MV-4-11 (cell line): ENCODE data around the gene CPA2.

Experiments
- DNase-seq: peaks from one replicate; lab custom pipeline; 2025; lab: John Stamatoyannopoulos, UW

Gene CPA2

DNA sequence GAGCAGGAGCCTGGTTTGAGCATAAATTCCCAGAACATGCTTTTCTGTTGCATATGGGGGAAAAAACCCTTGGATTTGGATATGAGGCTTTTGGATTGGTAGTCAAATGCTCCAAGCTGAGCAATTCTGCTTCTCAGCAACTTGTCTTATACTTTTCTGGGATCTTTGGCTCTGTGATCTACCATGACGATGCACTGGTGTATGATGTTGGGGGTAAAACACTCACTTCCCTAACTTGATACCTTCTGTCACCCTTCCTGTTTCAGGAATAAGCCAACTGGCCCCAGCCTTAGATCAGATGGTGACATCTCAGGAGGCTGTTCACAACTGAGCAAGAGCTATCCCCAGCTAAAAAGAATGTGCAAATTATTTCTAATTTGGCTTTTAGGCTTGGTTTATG, 13.2 kb downstream of the CPA2 start:
- DNase-seq: peak; percentile 63

DNA sequence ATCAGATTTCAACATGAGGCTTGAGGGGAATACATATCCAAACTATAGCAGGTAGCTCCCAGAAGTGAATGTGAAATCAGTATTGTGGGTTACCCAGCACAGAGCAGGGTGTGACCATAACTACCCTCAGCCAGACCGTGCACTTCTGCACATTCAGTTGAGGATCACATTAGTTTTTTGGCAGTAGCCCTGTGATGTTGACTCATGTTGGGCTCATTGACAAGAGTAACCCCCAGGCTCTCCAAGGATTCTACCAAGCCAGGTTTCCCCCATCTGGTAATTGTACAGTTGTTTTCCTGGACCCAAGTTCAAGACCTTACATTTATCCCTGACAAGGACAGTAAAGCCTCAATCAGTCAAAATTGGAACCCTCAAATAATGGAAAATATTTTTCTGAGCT, 14.6 kb downstream of the CPA2 start:
- DNase-seq: no peak

DNA sequence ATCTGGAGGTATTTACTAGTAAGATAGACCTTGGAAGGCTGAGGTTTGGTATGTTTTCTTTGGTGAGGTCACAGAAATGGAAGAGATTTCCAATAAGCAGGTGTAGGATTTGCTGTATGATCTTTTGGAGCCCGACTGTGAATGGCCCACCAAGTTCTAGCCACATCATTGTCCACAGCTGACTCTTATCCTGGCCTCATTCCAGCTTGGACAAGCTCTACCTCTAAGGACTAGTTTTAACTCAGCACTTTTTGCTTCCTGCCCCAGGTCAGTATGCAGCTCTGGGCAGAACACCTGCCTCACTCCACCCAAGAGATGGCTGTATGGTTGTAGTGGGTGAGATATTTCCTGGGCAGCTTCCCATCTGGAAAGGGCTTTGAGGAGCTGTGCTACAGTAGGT, 20.2 kb downstream of the CPA2 start:
- DNase-seq: no peak

DNA sequence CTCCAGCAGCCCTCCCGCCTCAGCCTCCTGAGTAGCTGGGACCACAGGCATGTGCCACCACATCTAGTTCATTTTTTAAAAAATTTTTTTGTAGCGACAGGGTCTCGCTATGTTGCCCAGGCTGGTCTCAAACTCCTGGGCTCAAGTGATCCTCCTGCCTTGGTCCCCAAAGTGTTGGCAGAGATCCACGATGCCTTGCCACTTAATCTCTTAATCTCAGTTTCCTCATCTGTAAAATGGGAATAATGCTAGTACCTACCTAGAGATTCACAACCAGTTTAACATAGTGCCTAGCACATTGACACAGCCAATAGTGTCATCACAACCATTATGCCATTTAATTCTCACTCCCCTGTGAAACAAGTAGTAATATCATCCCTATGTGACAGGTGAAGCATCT, 21.5 kb downstream of the CPA2 start:
- no peak for DNase-seq

DNA sequence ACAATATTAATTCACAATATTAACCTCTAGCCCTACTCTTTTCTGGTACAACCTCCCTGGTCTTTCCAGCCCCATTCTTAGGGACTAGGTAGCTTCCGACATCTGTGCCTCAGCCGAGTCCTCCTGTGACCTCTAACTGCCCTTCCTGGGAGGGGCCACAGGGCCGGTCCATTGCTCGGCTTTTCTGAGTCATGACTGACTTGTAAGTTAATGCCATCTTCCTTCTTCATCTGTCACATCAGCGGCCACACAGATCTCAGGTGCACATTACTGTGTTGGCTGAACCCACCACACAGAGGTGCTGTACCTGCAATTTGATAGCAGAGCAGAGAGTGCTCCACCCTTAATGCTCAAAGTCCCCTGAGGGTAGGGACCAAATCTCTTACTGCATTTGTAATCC, 22.2 kb downstream of the CPA2 start:
- peak; percentile 49 for DNase-seq

DNA sequence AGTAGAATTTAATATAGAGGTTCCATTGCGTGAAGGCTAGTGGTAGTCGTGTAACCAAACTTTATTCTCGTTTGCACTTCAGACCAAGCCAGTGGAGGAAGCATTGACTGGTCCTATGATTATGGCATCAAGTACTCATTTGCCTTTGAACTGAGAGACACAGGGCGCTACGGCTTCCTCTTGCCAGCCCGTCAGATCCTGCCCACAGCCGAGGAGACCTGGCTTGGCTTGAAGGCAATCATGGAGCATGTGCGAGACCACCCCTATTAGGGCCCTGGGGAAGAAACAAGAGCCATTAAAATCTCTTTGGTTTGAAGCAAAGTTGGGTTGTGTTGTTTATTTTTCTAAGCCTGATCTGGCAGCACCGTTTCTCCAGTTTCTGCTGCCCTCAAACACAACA, 22.8 kb downstream of the CPA2 start:
- DNase-seq: no peak

DNA sequence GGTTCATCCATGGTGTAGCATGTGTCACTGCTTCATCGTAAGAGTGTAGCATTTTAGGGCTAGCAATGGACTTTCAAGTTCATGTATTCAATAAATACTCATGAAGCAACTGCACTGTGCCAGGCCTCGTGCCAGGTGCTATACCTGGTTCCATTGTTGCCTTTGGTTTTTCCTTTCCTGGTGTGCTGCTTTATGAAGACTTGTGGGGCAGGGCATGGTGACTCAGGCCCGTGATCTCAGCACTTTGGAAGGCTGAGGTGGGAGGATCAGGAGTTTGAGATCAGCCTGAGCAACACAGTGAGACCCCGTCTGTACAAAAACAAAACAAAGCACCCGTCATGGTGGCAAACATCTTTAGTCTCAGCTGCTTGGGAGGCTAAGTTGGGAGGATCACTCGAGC, 24.1 kb downstream of the CPA2 start:
- DNase-seq: no peak

DNA sequence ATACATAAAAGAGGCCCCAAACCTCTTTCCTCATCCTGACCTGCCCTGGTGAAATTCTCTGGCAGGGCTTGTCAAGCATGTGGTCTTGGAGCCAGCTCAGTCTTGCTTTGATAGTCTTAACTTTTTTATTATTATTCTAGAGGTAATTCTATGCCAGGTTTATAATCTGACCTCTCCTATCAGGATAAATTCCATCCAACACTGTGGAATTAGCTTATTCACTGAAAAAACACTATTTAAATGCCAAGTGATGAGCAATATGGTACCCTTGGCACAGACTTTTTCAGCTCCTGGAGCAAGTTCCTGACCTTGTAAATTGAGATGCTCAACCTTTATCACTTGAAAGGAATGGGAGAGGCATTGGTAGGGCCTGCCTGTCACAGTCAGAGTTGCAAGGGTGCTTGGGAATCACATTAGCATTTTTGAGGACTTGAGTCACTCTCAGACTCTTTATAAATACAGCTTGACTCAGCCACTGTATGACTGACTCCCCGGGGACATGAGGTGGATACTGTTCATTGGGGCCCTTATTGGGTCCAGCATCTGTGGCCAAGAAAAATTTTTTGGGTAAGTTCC, 26.1 kb downstream of the CPA2 start, which contains the start of gene CPA4:
TSS of gene CPA4 (plus strand) at position 480 of the 576 bp plus-strand sequence. CDS start at position 500, 20 bp downstream.
- no peak for DNase-seq

DNA sequence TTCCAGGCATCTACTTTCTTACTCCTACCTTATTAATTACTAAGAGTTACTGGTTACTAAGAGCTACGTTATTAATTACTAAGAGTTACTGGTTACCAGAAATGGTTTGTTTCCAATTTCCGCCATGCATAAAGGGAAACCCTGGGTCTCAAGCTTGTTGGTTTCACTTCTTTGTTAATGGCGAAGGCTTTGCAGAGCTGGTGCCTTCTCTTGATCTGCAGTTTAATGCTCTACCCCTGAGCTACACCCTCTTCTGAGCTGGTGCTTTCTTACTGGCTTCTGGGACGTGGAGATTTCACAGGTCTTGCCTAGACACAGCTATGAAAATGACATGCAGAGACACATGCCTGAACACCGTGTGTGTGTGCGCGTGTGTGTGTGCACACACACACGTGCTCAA, 26.9 kb downstream of the CPA2 start:
- peak; percentile 67 for DNase-seq

DNA sequence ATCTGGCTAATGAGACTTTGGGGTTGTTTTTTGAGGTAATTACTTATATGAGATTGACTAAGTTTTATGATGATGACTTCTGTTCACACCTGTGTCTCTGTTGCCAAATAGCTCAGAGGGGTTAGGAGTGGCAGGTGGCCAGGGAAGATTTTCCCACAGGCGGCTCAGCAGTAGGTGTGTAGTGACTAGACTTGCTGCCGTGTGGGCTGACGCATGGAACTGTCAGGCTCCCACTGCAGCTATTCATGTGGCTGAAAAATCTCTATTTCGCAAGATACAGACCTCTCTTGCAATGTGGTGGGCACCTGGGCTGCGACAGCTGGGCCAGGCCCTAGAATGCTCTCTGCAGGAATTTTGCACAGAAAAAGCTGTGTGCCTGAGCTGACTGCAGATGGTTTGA, 27.7 kb downstream of the CPA2 start:
- DNase-seq: peak; percentile 35

DNA sequence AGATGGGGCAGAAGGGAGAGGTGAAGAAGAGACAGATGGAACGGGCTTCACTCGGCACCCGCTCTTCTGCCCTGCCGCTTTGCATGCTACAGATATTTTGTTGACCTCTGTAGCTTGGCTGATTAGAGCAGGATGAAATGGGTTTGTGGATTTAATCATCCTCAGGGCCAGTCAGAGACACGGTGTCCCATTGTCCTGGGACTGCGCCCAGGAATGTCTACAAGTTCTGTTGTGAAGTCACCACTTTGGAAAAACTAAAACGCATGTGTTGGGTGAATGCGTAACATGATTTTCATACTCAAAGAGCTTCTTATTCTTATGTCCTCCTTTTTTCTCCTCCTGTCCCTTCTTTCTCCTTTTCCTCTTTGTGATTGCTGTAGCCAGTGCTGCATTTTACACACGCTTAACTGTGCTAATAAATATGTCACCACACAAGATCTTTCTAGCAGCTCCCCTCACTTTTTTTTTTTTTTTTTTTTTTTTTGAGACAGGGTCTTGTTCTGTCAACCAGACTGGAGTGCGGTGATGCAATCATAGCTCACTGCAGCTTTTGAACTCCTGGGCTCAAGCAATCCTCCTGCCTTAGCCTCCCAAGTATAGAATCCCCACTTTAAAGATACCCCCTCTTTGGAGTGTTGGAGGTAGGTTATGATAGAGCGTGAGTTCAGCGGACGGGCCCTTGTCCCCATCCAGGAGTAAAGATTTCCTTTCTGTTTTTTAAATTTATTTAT, 29.7 kb downstream of the CPA2 start:
- no peak for DNase-seq

DNA sequence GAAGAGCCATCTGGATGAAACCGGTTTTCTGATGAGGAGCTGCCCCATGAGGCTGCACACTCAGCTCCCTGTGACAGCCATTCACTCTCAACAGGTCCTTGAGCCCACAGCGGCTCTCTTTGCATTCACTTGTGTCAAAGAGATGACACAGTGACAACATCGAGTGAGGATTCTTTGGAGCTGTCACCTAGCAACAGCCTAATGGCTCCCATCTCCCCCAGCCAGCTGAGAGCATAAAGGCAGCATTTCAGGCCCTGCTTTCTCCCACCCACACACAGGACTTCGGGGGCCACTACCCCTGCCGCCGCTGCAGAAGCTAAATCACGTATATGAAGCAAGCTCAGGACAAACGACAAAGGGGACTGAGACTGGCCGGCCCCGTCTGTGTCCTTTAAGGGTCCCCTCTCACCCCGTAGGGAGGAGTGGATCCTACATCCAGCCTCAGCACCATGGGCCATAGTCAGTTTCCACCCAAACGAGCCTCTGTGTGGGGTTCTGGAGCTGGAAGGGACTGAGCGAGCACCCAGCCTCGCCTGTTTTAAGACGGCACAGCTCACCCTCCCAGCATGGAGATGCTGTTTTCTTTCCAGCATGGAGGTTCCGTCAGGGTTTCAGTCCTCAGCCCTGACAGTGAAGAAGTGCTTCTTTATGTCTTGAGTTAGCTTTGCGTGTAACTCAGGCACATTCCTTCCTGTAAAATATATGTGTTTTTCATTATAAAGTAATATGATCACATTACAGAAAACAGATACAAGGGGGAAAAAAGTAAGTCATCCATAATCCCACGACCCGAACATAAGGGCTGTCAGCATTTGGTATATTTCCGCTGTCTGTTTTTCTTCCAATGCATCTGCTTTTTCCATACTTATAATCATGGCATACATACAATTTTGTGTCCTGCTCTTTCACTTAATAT, 31.2 kb downstream of the CPA2 start:
- no peak for DNase-seq

DNA sequence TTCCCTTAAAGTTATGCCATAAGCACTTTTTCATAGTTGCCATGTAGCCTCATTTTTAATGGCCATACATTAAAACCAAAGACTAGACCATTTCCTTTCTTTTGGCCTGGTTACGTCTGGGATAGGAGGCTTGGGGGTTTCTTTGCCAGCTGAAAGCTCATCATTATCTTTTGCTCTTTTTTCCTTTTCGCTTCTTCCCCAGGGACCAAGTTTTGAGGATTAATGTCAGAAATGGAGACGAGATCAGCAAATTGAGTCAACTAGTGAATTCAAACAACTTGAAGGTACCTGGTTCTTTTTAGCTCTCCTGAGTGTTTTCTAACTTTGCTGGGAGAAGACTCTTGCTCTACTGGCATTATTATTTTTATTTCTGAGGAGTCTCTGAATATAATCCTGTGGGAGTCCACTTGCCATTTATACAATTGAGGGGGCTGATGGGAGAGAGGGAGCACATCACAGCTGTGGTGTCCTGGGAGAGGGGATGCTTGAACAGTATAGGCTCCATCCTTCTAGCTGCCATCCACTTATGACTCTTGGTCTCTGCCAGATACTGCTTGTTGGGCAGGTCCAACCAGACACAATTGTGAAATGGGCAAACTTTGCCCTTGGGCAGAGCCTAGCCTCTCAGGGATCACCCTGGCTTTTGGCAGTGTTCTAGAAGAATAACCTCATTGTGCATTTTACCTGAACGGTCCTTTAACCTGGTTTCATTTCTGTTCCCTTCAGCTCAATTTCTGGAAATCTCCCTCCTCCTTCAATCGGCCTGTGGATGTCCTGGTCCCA, 32.1 kb downstream of the CPA2 start:
- no peak for DNase-seq

DNA sequence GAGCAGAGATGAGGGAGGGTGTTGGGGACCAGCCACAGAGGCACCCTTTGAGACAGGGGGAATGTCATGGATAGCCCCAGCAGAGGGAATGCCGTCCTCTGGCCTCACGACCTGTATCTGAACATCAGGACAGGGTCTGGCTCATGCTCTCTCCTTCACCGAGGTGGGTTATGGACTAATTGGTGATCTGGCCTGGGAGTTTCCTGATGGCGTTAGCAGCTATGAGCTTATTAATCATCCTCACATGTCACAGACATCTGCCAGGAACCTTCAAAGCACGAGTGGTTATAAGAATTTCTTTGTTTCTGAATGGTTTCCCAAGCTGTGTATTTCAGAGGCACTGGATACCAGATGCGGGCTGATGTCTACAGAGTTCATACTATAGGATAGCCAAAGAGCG, 33.2 kb downstream of the CPA2 start:
- DNase-seq: no peak

DNA sequence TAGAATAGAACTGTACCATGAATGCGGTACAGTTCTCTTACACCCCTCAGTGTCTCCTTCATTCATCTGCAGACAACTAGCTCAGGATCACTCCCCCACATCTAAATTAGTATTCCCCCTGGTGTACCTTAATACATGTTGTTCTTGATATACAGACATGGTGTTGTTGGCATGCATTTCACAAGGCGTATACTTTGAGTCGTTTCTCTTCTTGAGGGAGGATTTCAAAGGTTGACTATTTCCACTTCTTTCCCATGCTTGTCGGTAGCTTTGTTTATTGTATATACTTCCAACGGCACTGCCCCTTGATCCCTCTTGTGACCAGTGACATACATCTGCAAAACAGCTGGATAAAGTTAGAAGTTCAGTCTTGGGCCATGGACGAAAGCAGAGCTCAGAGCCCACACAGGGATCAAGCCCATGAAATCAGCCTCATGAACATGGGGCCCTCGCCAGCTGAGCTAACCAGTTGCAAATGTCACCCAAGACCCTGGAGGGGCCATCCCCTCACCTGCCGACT, 34.9 kb downstream of the CPA2 start:
- DNase-seq: no peak

DNA sequence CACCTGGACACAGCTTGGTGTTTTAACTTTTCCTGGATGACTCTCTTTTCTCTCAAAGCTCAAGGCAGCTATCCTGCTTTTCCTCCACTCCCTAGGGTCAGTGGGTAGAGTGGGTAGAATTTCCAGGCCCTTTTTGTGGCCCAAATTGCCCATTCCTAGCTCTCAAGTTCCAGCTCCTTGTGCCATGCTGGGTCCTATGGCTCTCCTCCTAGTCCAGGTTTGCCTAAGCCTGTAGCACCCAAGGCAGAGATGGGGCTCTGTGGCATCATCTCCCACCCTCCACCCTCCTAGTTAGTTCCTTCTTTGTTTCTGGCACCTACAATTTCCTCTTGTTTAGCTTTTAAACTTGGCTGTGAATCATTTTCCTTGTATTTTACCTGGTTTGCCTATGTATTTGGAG, 36.0 kb downstream of the CPA2 start:
- DNase-seq: no peak

DNA sequence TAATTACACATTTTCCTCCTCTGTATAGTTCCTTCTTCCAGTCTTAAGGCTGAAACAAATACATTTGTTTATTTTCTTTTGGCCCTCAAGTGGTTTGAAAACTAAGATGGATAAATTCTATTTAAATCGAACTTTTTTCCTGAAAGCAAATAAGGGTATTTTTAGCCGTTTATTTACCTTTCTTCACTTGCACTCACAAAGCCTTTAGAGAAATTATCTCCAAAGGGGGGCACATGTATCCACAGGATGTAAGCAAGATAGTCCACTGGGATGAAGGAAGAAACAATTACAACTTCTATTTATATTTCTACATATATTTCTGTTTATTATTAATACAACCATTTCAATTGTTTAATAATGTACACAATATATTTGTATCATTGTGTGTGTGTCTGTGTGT, 36.5 kb downstream of the CPA2 start:
- no peak for DNase-seq

DNA sequence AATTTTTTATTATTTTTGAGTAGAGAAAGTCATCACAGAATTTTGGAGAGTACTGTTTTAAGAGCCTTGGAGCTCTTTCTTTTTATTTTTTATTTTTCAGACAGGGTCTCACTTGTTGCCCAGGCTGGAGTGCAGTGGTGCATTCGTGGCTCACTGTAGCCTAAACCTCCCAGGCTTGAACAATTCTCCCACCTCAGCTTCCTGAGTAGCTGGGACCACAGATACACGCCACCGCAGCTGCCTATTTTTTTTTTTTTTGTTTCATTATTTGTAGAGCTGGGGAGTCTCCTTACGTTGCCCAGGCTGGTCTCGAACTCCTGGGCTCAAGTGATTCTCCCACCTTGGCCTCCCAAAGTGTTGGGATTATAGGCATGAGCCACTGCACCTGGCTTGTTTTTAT, 36.9 kb downstream of the CPA2 start:
- DNase-seq: no peak

DNA sequence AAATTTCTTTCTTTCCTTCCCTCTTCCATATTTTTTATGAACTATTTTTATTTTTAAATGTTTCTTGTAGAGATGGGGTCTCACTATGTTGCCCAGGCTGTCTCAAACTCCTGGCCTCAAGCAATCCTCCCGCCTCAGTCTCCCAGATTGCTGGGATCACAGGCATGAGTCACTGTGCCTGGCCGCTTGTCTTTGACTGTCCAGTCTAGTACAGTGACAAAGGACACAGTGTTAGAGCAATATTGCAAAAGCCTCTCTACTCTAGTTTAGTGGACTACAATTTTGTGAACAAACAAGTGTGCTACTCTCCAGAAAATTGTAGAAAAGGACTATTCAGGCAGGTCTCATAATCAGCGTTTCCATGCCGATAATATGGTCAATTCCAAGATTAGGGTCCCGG, 37.3 kb downstream of the CPA2 start:
- DNase-seq: no peak

DNA sequence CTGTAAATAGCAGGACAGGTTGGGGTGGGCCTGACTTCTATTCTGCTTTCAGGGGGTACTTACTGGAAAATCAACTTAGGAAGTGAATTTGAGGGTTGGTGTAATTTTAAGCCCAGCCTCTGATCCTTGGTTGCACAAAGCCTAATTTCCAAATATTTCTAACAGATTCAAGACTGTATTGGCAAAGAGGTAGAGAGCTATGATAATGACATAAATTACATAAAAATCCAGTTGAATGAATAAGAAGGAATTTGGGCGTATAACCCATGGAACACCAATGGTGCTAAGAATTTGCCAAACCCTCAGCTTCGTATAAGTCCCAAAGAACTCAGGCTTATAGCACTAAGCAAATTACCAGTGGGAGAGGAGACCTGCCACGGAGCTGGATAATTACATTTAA, 38.2 kb downstream of the CPA2 start:
- no peak for DNase-seq

DNA sequence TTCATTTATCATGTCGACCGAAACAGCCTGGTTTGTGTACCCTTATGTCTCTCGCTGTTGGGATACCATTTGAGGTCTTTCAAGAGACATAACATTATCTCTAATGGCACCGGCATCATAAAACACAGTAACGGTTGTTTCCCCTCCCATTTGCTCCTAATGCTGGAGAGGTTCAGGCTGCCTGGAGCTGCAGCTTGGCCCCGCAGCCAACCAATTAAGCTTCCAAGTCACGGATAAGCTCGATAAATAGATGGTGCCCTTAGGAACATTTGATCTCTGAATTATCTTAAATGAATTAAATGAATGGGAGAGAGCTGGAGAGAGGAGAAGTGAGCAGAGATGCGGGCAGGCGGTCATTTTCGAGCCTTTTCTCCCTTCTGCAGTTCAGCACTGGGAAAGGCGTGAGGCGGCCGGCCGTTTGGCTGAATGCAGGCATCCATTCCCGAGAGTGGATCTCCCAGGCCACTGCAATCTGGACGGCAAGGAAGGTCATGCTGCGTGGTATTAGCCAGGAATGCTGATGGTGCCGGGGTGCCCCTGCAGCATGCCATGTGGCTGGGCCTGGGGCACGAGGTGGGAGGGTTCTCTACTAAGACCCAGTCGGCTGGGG, 38.9 kb downstream of the CPA2 start:
- no peak for DNase-seq

DNA sequence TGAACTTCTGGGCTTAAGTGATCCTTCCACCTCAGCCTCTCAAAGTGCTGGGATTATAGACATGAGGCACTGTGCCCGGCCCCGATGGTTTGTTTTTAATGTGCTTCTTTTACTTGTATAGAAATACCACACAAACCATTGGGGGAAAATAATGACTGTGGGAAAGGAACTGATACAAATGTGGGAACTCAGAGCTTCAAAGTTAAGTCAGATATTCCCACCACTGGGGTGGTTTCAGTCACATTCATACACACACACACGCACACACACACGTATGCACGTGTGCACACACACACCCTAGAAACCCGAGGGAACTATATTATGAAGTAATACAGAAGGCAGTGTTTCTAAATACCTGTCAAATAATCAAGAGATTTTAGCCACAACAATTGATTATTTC, 43.3 kb downstream of the CPA2 start:
- peak; percentile 83 for DNase-seq
